GM19324 (cell line): ENCODE measurements around the gene P3H2.
A peak's percentile ranks its signal among the peaks of the same experiment; 100 is the strongest.
"Not testable (repeated sequence)": the region's sequence is repeated elsewhere in the genome, so short reads cannot be mapped to it uniquely, and the experiment has no call there.

Experiments used
- ATAC-seq: cut with Tn5 transposase; IDR thresholded peaks from one replicate; pipeline ENCODE4 v1.9.1; 2021; ENCODE audit warnings: mild to moderate bottlenecking, moderate library complexity; ENCODE audit not compliant: unreplicated experiment, low FRiP score

P3H2 gene

GRCh38 chr3:190088890-190089289 is 31.8 kb downstream of the P3H2 start:
- no peak for ATAC-seq

GRCh38 chr3:190086191-190086590 is 34.5 kb downstream of the P3H2 start:
- ATAC-seq = no peak

- no peak for ATAC-seq
Measured at GRCh38 chr3:190084983-190085382, 35.7 kb downstream of the P3H2 start.

GRCh38 chr3:190083635-190084034 is 37.1 kb downstream of the P3H2 start:
- no peak for ATAC-seq

GRCh38 chr3:190081389-190081788 is 39.3 kb downstream of the P3H2 start:
- ATAC-seq = no peak

- not testable (repeated sequence) for ATAC-seq
Measured at GRCh38 chr3:190079173-190079572, 41.5 kb downstream of the P3H2 start.

- no peak for ATAC-seq
Measured at GRCh38 chr3:190077395-190078045, 43.2 kb downstream of the P3H2 start.

- no peak for ATAC-seq
Measured at GRCh38 chr3:190076601-190077394, 43.9 kb downstream of the P3H2 start.

GRCh38 chr3:190076136-190076535 is 44.6 kb downstream of the P3H2 start:
- ATAC-seq = no peak

GRCh38 chr3:190074817-190075216 is 45.9 kb downstream of the P3H2 start:
- ATAC-seq = no peak

GRCh38 chr3:190073264-190074008 is 47.3 kb downstream of the P3H2 start:
- peak; percentile 67 for ATAC-seq

GRCh38 chr3:190072856-190073255 is 47.8 kb downstream of the P3H2 start:
- ATAC-seq = no peak

GRCh38 chr3:190071921-190072320 is 48.8 kb downstream of the P3H2 start:
- ATAC-seq = not testable (repeated sequence)

- ATAC-seq = no peak
Measured at GRCh38 chr3:190070622-190071347, 49.9 kb downstream of the P3H2 start.

GRCh38 chr3:190065204-190065603 is 55.5 kb downstream of the P3H2 start:
- ATAC-seq = no peak

- no peak for ATAC-seq
Measured at GRCh38 chr3:190064659-190065058, 56.0 kb downstream of the P3H2 start.

- no peak for ATAC-seq
Measured at GRCh38 chr3:190064112-190064511, 56.6 kb downstream of the P3H2 start.

GRCh38 chr3:190063490-190063889 is 57.2 kb downstream of the P3H2 start:
- no peak for ATAC-seq

GRCh38 chr3:190060192-190060775 is 60.4 kb downstream of the P3H2 start:
- ATAC-seq = no peak

GRCh38 chr3:190059242-190059590 is 61.5 kb downstream of the P3H2 start:
- no peak for ATAC-seq
